ENCODE data around the gene SLIT1.
A peak's percentile ranks its signal among the peaks of the same experiment; 100 is the strongest.

The SLIT1 gene

GRCh38 chr10:97185326-97186058 lies at the start of gene SLIT1:
TSS of gene SLIT1 (minus strand) at chr10:97185959. CDS start at chr10:97185674, 285 bp downstream.
- peak; percentile 55 for DNase-seq

DNA sequence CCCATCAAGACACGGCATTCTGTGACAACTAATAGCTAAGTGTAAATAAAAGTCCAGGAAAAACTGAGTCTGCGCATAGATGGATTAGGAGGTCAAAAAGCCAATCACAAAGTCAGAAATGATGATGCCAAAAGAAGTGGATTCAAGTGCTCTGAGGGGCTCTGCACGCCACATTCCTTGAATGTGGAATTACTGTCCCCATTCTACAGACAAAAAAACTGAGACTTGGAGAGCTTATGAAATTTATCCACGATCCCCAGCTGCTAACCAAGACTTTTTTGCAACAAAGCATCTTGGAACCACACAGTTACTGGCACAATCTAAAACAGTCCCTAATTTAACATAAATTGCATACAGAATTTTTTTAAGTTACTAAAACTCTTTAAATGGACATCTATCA lies 49.6 kb upstream of the SLIT1 start:
- no peak for DNase-seq

DNA sequence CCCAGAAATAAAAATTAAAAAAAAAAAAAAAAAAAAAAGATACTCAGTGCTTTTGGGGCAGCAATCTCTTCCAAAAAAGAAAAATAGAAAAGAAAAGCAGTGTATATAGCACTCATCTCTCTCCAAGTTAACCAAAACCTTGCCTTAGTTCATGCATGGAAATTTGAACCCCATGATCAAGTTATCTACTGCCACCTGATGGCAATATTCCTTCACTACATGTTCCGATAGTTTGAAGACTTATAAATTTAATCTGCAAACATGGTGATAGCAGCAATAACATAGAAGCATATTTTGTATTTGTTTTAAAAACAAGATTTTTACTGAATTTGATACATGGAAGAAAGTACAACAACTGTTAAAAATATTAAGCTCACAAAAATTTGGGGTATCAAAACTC lies 48.6 kb upstream of the SLIT1 start:
- no peak for DNase-seq

GRCh38 chr10:97230146-97230545 lies 44.4 kb upstream of the SLIT1 start:
- DNase-seq, result no peak

GRCh38 chr10:97229322-97230015 lies 43.7 kb upstream of the SLIT1 start:
- no peak for DNase-seq

GRCh38 chr10:97228775-97229157 lies 43.0 kb upstream of the SLIT1 start:
- DNase-seq, result no peak

GRCh38 chr10:97228130-97228774 lies 42.5 kb upstream of the SLIT1 start:
- no peak for DNase-seq

- no peak for DNase-seq
Observed at GRCh38 chr10:97226398-97226797, 40.6 kb upstream of the SLIT1 start.

- no peak for DNase-seq
Observed at GRCh38 chr10:97224483-97225435, 39.0 kb upstream of the SLIT1 start.

DNA sequence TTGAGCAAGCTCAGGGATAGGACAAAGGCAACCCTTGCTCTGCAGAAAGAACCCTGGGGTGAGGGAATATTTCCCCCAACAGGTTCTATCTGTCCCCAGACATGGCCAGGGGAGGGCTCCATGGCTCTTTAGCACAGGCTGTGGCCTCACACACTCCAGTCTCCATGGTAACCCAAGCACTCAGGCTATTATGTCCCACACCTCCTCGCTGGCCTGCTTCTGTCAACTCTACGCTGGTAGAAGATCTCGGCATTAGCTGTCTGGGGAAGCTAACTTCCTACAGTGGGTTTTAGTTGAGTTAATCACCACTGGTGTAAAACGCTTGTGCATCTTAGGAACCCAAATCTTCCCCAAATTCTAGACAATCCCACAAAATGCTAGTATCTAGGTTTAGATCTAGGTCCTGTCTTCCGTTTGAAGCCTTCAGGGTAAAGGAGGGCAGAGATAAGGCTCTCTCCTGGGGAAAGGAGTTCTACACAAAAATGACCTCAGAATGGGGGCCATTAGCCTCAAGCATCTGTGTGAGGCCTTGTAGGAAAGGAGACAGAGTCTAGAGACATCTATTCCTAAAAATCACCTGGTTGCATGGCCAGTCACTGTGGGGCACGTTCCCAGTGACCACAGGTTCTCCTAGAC lies 36.7 kb upstream of the SLIT1 start:
- no peak for DNase-seq

- DNase-seq, result no peak
Observed at GRCh38 chr10:97220355-97220754, 34.6 kb upstream of the SLIT1 start.

GRCh38 chr10:97217299-97217698 lies 31.5 kb upstream of the SLIT1 start:
- DNase-seq, result no peak

DNA sequence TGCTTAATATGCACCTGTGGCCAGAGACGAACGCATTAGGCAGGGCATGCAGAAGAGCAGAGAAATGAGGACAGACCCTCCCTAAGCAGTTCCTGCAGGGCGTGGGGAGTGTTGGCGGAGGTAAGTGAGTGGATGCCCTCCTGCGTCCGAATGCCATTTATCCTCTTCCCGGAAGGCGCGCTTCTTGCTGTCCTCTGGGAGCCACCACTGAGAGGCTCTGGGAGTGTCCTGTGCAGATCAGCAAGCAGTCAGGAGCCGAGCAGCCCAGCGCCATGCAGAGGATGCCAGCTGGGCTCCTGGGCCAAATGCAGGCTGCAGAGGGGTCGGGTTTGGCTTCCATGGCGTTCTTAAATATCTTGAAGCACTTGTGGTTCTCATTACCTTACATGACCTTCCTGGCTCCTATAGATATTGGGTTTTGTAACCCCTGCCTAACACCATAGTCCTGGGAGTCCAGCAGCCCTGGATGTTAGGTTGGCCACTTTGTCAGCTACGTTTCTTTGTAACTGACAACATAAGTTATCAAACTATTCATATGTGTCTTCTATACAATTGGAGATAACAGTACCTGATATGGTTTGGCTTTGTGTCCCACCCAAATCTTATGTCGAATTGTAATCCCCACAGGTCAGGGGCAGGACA lies 30.0 kb upstream of the SLIT1 start:
- DNase-seq, result no peak

GRCh38 chr10:97213431-97213830 lies 27.7 kb upstream of the SLIT1 start:
- DNase-seq, result no peak

GRCh38 chr10:97211229-97211628 lies 25.5 kb upstream of the SLIT1 start:
- DNase-seq, result no peak

GRCh38 chr10:97210543-97210960 lies 24.8 kb upstream of the SLIT1 start:
- peak; percentile 87 for DNase-seq

GRCh38 chr10:97207756-97208346 lies 22.1 kb upstream of the SLIT1 start:
- DNase-seq, result no peak

DNA sequence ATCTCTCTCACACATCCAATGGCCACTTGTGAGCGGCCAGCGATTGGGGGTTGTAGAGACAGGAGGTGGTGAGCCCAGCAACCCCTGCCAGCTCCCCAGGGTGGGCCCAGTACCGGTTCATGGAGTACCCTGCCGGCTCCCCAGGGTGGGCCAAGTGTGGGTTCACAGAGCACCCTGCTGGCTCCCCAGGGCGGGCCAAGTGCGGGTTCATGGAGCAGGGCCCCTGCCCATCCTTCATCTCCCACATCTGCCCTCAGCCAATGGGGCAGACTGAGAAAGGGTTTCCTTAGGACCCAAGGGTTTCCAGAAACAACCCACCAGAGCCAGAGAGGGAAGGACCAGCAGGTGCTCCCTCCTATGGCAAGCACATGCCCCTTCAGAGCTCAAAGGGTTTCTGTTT lies 21.4 kb upstream of the SLIT1 start:
- DNase-seq, result no peak

- DNase-seq, result peak; percentile 33
Observed at GRCh38 chr10:97204826-97205679, 19.3 kb upstream of the SLIT1 start.

DNA sequence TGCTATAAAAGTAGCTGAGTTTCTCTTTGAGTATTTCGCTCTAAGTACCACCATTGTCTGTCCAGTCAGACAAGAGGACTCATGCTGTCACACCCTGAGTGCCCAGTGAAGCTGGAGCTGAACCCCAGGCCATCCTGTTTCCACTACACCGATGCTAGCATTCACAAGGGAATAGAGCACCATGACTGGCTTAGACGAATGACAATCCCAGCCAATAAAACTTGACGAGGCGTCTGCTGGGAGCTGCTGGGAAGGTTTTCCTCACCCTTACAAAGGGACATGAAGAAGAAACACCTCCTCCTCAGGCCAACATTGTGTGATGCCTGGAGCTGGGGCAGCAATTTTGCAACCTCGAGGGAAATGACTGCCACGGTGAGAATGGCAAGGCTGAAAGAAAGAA lies 17.5 kb upstream of the SLIT1 start:
- DNase-seq, result peak; percentile 38
